Fibroblast of lung (primary cell): ENCODE data around the gene GRPEL2.

Experiments
- CTCF ChIP-seq, 2 donors: IDR thresholded peaks in 1 of 2; conservative IDR thresholded peaks in 1 of 2; 1 replicate in 1 of 2; 2 replicates in 1 of 2; pipeline ENCODE4 v1.5.1; 2011 to 2012; ENCODE audit warnings: low read length in 2 of 2, control low read depth in 1 of 2, inconsistent platforms in 1 of 2, low read depth in 1 of 2, mild to moderate bottlenecking in 1 of 2
- EZH2 ChIP-seq: IDR thresholded peaks from 2 replicates; pipeline ENCODE4 v1.5.1; 2012; ENCODE audit warnings: low read length, control low read depth, mild to moderate bottlenecking; ENCODE audit errors: missing control alignments

GRCh38 chr5:149298163-149298562 is 47.1 kb upstream of the GRPEL2 start:
- TF ChIP-seq CTCF (conservative IDR thresholded peaks at IDR 0.05 in 1 of 2, IDR thresholded peaks at IDR 0.05 in 1 of 2; ENCODE audit: low read depth in 1 of 2, low read length in 2 of 2) (no peak), EZH2 (no peak)
